Measurements from ENCODE around the gene SRSF1. TPM values are rescaled to one million over a fixed set of nuclear protein-coding genes. Genes with fewer than 3 reads are reported as not detected.

SRSF1 gene
- total RNA-seq, 2 experiments from 2014 or later = 467 to 508 TPM

DNA sequence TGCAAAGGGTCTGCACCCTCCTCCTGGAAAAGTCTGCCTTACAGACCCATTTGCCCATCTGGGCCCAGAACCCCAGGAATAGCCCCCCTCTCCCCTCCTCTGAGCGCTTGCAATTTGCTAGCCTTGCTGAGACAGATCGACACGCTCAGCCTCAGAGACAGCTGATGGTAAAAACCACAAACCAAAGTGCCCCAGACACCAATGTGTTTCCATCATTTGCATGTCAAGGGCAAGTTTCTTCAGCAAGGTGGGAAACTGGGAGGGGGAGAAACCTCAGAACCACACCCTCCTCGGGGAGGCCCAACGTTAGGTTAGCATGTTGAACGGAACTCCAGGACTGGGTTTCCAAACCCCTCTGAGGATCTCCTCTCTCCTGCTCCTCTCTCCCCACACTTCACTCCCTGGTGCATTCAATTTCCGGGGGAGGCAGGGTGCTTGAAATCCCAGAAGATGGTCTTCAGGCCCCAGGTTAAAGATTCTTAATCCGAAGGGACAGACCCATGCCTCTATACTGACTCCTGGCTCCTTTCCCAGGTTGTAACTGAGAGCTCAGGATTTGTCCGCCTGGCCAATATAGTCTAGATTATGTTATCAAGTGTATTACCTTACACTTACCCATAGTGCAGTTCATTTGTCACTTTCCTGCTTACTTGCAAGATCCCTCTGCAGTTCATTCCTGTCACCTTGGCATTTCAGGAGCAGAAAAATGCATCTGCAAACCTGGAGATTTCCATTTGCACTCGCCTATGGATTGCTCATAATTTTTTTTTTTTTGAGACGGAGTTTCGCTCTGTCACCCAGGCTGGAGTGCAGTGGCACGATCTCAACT lies 50.5 kb downstream of the SRSF1 start:
- ChIA-PET POLR2A (interaction anchor here (0.8 to 1.2 kb wide), 2 partner anchors 32 to 33 kb away, joined by 3 to 4 read pairs; partner anchors contain the start of gene VEZF1), CTCF (interaction anchor here (0.5 to 1.1 kb wide), 5 partner anchors 9 to 87 kb away, joined by 3 to 7 read pairs (median 3); no protein-coding TSS in a partner anchor)

DNA sequence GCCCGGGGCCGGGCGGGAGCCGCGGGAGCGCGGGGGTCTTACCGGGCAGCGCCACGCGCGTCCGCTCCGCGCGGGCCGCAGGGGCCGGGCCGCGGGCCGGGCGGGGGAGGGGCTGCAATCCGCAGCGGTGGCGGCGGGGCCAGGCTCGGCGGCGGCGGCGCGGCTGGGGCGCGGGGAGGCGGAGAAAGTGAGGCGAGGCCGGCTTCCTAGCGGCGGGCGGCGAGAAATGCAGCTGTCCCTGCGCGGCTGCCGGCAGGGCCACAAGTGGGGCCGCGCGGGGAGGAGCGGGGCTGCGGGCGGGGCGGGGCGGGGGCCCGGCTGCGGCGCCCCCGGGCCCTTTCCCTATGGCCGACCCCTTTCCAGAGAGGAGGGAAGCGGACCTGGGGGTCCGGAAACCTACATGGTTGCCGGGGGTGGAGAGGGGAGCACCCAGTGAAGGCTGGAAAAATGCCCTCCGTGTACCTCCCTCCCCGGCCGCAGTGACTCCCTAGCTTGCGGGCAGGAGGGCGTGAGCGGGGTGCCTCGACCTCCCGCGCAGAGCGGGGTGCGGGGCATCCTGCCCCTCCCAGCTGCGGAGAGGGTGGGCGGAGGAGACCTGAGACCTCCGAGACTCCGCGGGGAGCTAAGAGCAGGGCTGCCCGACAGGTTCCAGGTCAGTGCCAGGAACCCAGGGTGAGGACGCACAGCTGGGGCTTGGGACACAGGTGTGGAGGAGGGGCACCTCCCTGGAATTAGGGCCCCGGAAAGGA lies 51.7 kb downstream of the SRSF1 start, which contains the start of gene CUEDC1:
CUEDC1 (minus strand) TSS at position 230 of the 749 bp plus-strand sequence. CDS start 69,848 bp downstream, outside the sequence.
- ChIA-PET POLR2A (interaction anchor here (0.8 to 1.2 kb wide), 2 partner anchors 33 to 35 kb away, joined by 3 to 4 read pairs; partner anchors contain the start of gene VEZF1), CTCF (interaction anchor here (0.5 to 1.8 kb wide), 6 partner anchors 8 to 86 kb away, joined by 3 to 9 read pairs (median 4); no protein-coding TSS in a partner anchor)

- ChIA-PET POLR2A (interaction anchor here (0.8 kb wide), 1 partner anchor 53 kb away, joined by 3 read pairs; the partner anchor contains the start of gene SRSF1), CTCF (interaction anchor here (0.7 to 1.8 kb wide), 2 partner anchors 46 to 62 kb away, joined by 3 to 9 read pairs; no protein-coding TSS in a partner anchor)
Measured at GRCh38 chr17:57954397-57955182, 52.5 kb downstream of the SRSF1 start.

DNA sequence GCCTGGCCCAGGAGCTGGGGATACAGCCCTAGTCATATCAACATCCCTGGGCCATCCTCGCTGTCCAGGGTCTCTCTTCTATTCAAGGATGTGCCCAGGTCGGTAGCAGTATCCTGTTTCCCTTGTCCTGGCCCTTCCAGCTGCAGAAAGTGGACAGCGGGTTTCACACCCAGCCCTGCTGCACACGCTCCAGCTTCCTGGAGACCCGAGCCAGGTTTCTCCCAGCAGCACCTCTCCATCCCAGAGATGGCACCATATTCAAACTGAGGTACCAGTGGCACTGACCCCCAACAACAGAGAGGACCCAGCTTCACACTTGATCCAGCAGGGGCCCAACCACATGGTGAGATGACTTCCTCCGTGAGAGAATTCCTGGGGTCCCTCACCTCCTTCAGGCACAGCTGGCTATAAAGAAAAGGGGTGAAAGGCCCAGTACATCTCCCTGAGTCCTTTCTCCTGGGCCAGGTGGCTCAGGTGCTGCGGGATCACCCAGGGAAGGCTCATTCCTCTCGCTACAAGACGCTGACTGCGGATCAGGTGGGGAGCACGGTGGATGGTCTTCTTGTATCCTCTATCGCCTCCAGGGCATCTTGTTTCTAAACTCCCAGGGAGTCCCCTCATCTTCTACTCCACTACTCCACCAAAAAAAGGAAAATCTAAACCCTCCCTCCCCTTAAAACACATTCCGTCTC lies 53.2 kb downstream of the SRSF1 start:
- POLR2A ChIA-PET = interaction anchor here (0.8 kb wide), 1 partner anchor 53 kb away, joined by 3 read pairs; the partner anchor contains the start of gene SRSF1
- CTCF ChIA-PET = interaction anchor here (1.0 to 1.8 kb wide), 2 partner anchors 13 to 61 kb away, joined by 3 to 9 read pairs; no protein-coding TSS in a partner anchor

Other genes with a start within 250 kb of the SRSF1 start
- 10 to 100 TPM; 87.1 to 88.4 TPM for gene MRPS23, start 157.2 kb downstream of the SRSF1 start, total RNA-seq
- gene CUEDC1, start 51.8 kb downstream of the SRSF1 start, total RNA-seq = under 1 TPM in 1 of 2 experiments, not detected in 1; 0.30 TPM
- gene VEZF1, start 19.0 kb downstream of the SRSF1 start, total RNA-seq = 10 to 100 TPM; 21.7 to 23.3 TPM
- gene DYNLL2, start 76.2 kb upstream of the SRSF1 start, total RNA-seq = 10 to 100 TPM; 36.1 to 36.5 TPM
- gene OR4D1, start 141.1 kb upstream of the SRSF1 start, total RNA-seq = under 1 TPM; 0.08 to 0.15 TPM
- gene OR4D2, start 159.7 kb upstream of the SRSF1 start, total RNA-seq = not detected
- gene EPX, start 185.5 kb upstream of the SRSF1 start, total RNA-seq = not detected
- gene MKS1, start 212.0 kb upstream of the SRSF1 start, total RNA-seq = 10 to 100 TPM; 26.4 to 31.8 TPM
- not detected for gene LPO, start 231.3 kb upstream of the SRSF1 start, total RNA-seq

All from activated CD8-positive, alpha-beta memory T cell treated with anti-CD3 and anti-CD28 coated beads for 36 hours (primary cell).